ENCODE data around the gene EIF5. TPM values are rescaled to one million over a fixed set of nuclear protein-coding genes. Genes with fewer than 3 reads are reported as not detected.

The EIF5 gene
- total RNA-seq, 1 experiment from 2014 or later = 238 TPM

DNA sequence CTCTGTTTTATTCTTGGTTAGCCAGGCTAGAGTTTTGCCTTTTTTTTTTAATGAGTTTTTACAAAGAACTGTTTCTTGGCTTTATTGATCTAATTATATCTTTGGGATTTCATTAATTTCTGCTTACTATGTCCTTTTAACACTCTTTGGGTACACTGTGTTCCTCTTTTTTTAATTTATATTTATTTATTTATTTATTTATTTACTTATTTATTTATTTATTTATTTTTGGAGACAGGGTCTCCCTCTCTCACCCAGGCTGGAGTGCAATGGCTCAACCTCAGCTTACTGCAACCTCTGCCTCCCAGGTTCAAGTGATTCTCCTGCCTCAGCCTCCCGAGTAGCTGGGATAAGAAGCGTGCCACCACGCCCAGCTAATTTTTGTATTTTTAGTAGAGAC, 36.0 kb downstream of the EIF5 start:
- POLR2A ChIA-PET = no interaction called here
- Histone ChIP-seq H2AFZ (ENCODE audit: low read depth, low read length, poor library complexity, severe bottlenecking) (no peak overlapping the region), H3K27ac (ENCODE audit: low read depth, low read length) (no peak overlapping the region), H3K4me1 (ENCODE audit: control insufficient read depth in 1 of 2, insufficient read depth in 2 of 2, low read length in 2 of 2) (peaks cover 8 to 13% of the 10 kb centered on the region in 2 experiments), H3K36me3 (ENCODE audit: control insufficient read depth in 1 of 2, insufficient read depth in 2 of 2, low read length in 2 of 2) (no peaks in the 10 kb centered on the region), H3K9me3 (ENCODE audit: control insufficient read depth in 1 of 2, insufficient read depth in 1 of 2, low read depth in 1 of 2, low read length in 2 of 2) (no peaks in the 10 kb centered on the region), H3K79me2 (ENCODE audit: insufficient read depth, low read length) (no peaks in the 10 kb centered on the region), H3K4me2 (ENCODE audit: low read length) (no peak overlapping the region), H3K9ac (ENCODE audit: low read length) (no peak overlapping the region), H3K27me3 (ENCODE audit: insufficient read depth, low read length) (no peaks in the 10 kb centered on the region), H3K9me2 (ENCODE audit: insufficient read depth) (no peaks in the 10 kb centered on the region), H4K20me1 (ENCODE audit: insufficient read depth) (no peaks in the 10 kb centered on the region), H3K4me3 (replicated peaks in 1 of 2; ENCODE audit: low read depth in 1 of 2, low read length in 2 of 2) (no peak overlapping the region)
- intact Hi-C loops (cut with micrococcal nuclease) = no loop called here
- RAD21 ChIA-PET (ENCODE audit: low non-redundant PET in 1 of 2, low total read pairs in 2 of 2, uncharacterized antibody in 2 of 2, unreplicated experiment in 2 of 2) = no interaction called here
- BruUV-seq (replicated peaks) = no TSS peak
- no peak for TF ChIP-seq SIN3A (IDR thresholded peaks at IDR 0.05; ENCODE audit: low read depth)
- TF ChIP-seq CBX3 (IDR thresholded peaks at IDR 0.05; ENCODE audit: low read depth) = no peak
- TF ChIP-seq, protein P1, sequence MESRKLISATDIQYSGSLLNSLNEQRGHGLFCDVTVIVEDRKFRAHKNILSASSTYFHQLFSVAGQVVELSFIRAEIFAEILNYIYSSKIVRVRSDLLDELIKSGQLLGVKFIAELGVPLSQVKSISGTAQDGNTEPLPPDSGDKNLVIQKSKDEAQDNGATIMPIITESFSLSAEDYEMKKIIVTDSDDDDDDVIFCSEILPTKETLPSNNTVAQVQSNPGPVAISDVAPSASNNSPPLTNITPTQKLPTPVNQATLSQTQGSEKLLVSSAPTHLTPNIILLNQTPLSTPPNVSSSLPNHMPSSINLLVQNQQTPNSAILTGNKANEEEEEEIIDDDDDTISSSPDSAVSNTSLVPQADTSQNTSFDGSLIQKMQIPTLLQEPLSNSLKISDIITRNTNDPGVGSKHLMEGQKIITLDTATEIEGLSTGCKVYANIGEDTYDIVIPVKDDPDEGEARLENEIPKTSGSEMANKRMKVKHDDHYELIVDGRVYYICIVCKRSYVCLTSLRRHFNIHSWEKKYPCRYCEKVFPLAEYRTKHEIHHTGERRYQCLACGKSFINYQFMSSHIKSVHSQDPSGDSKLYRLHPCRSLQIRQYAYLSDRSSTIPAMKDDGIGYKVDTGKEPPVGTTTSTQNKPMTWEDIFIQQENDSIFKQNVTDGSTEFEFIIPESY (IDR thresholded peaks at IDR 0.05; ENCODE audit: extremely low read depth, insufficient replicate concordance, low read length) = no peak
- no peak for TF ChIP-seq FOSL1 (IDR thresholded peaks at IDR 0.05; ENCODE audit: low read depth)
- TF ChIP-seq RAD21 (IDR thresholded peaks at IDR 0.05; ENCODE audit: low read depth) = no peak
- TF ChIP-seq, protein P2, sequence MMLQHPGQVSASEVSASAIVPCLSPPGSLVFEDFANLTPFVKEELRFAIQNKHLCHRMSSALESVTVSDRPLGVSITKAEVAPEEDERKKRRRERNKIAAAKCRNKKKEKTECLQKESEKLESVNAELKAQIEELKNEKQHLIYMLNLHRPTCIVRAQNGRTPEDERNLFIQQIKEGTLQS (IDR thresholded peaks at IDR 0.05) = no peak
- TF ChIP-seq, protein P3, sequence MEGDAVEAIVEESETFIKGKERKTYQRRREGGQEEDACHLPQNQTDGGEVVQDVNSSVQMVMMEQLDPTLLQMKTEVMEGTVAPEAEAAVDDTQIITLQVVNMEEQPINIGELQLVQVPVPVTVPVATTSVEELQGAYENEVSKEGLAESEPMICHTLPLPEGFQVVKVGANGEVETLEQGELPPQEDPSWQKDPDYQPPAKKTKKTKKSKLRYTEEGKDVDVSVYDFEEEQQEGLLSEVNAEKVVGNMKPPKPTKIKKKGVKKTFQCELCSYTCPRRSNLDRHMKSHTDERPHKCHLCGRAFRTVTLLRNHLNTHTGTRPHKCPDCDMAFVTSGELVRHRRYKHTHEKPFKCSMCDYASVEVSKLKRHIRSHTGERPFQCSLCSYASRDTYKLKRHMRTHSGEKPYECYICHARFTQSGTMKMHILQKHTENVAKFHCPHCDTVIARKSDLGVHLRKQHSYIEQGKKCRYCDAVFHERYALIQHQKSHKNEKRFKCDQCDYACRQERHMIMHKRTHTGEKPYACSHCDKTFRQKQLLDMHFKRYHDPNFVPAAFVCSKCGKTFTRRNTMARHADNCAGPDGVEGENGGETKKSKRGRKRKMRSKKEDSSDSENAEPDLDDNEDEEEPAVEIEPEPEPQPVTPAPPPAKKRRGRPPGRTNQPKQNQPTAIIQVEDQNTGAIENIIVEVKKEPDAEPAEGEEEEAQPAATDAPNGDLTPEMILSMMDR (IDR thresholded peaks at IDR 0.05 in 2 of 3, conservative IDR thresholded peaks at IDR 0.05 in 1 of 3; ENCODE audit: borderline replicate concordance in 1 of 3, insufficient read depth in 1 of 3, low read depth in 2 of 3, low read length in 2 of 3) = no peak
- no peak for TF ChIP-seq JUND (IDR thresholded peaks at IDR 0.05)
- TF ChIP-seq, protein P4, sequence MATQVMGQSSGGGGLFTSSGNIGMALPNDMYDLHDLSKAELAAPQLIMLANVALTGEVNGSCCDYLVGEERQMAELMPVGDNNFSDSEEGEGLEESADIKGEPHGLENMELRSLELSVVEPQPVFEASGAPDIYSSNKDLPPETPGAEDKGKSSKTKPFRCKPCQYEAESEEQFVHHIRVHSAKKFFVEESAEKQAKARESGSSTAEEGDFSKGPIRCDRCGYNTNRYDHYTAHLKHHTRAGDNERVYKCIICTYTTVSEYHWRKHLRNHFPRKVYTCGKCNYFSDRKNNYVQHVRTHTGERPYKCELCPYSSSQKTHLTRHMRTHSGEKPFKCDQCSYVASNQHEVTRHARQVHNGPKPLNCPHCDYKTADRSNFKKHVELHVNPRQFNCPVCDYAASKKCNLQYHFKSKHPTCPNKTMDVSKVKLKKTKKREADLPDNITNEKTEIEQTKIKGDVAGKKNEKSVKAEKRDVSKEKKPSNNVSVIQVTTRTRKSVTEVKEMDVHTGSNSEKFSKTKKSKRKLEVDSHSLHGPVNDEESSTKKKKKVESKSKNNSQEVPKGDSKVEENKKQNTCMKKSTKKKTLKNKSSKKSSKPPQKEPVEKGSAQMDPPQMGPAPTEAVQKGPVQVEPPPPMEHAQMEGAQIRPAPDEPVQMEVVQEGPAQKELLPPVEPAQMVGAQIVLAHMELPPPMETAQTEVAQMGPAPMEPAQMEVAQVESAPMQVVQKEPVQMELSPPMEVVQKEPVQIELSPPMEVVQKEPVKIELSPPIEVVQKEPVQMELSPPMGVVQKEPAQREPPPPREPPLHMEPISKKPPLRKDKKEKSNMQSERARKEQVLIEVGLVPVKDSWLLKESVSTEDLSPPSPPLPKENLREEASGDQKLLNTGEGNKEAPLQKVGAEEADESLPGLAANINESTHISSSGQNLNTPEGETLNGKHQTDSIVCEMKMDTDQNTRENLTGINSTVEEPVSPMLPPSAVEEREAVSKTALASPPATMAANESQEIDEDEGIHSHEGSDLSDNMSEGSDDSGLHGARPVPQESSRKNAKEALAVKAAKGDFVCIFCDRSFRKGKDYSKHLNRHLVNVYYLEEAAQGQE (IDR thresholded peaks at IDR 0.05; ENCODE audit: low read depth) = no peak
- no peak for TF ChIP-seq EZH2 (IDR thresholded peaks at IDR 0.05)
- TF ChIP-seq MAX (IDR thresholded peaks at IDR 0.05) = no peak
- TF ChIP-seq SP1 (IDR thresholded peaks at IDR 0.05; ENCODE audit: low read depth) = no peak
- no peak for TF ChIP-seq ELF1 (IDR thresholded peaks at IDR 0.05; ENCODE audit: borderline replicate concordance, low read depth)
- TF ChIP-seq SRF (IDR thresholded peaks at IDR 0.05; ENCODE audit: low read depth) = no peak
- TF ChIP-seq EZH2phosphoT487 (IDR thresholded peaks at IDR 0.05; ENCODE audit: borderline replicate concordance) = no peak
- CTCF ChIA-PET = no interaction called here
- ATAC-seq = no peak
- no peak for DNase-seq (ENCODE audit: low read depth, low spot score)

Measured in HCT116 (cell line).